K562 (cell line): ENCODE data around the gene PPP1R14D. TPM values are rescaled to one million over a fixed set of nuclear protein-coding genes. Genes with fewer than 3 reads are reported as not detected.

Source experiments
- HDAC6 ChIP-seq: IDR thresholded peaks from 2 replicates; pipeline ENCODE4 v1.6.1; 2012; ENCODE audit warnings: low read depth, mild to moderate bottlenecking, control low read depth, inconsistent platforms, low read length, moderate library complexity
- NFIX ChIP-seq: fragments of 250-450 bp; sonication (Bioruptor Pico); IDR thresholded peaks from 2 replicates; pipeline ENCODE4 v1.4.0; 2020; ENCODE audit warnings: low read depth, mild to moderate bottlenecking, moderate library complexity
- POLR2A ChIP-seq: fragments of 450-650 bp; conservative IDR thresholded peaks from 2 replicates; pipeline ENCODE4 v1.6.1; 2016
- polyA plus RNA-seq, 8 experiments: library from polyadenylated mRNA; depleted of rRNA in 4 of 8; stranded (reverse) in 5 of 8; unstranded in 3 of 8; fragments of >200 nt; fragmentation: Nextera tagmentation in 2 of 8; fragmentation: Illumina TruSeq in 1 of 8; extraction: Ambion mirVana in 2 of 8; extraction: Trizol in 1 of 8; gene quantifications; 2 replicates each; pipeline versions ENCODE4 v1.2.1 to v1.2.3, GENCODE V29; 2011 to 2014; ENCODE audit warnings: inconsistent platforms in 1 of 8, missing spikeins in 1 of 8
- total RNA-seq, 7 experiments: library from RNA; depleted of rRNA in 6 of 7; stranded (reverse); fragments of >200 nt in 6 of 7; fragmentation: Illumina TruSeq in 2 of 7; extraction: Trizol in 2 of 7; gene quantifications; 2 replicates each; pipeline versions ENCODE4 v1.2.1 to v1.2.3, GENCODE V29; 2011 to 2021; ENCODE audit warnings: low replicate concordance in 1 of 7
- TF ChIP-seq, protein P1 (sequence below): IDR thresholded peaks from 2 replicates; pipeline ENCODE4 v1.6.1; 2011; ENCODE audit not compliant: insufficient read length; ENCODE audit errors: extremely low read depth
- TF ChIP-seq, protein P2 (sequence below): IDR thresholded peaks from 2 replicates; pipeline ENCODE4 v1.6.1; 2011; ENCODE audit warnings: borderline replicate concordance, low read depth, mild to moderate bottlenecking, moderate library complexity, low read length; ENCODE audit not compliant: insufficient read depth, poor library complexity, severe bottlenecking
- TF ChIP-seq, protein P3 (sequence below), 3 experiments: IDR thresholded peaks in 2 of 3; conservative IDR thresholded peaks in 1 of 3; 2 replicates each; pipeline ENCODE4 v1.5.1; 2011 to 2012; ENCODE audit warnings: low read length in 3 of 3, mild to moderate bottlenecking in 3 of 3, control low read depth in 2 of 3, improper control_type of control experiment in 1 of 3, inconsistent platforms in 1 of 3, low read depth in 1 of 3, mixed read lengths in 1 of 3, moderate library complexity in 1 of 3; ENCODE audit not compliant: insufficient read depth in 2 of 3
- TF ChIP-seq, protein P4 (sequence below): sonication (generic); formaldehyde crosslinking; IDR thresholded peaks from 2 replicates; pipeline ENCODE4 v1.4.0; 2020; ENCODE audit warnings: mild to moderate bottlenecking, missing genetic modification reagents
- TF ChIP-seq, protein P5 (sequence below): fragments of 250-450 bp; sonication (Bioruptor Pico); IDR thresholded peaks from 2 replicates; pipeline ENCODE4 v1.8.0; 2022; ENCODE audit warnings: moderate library complexity, mild to moderate bottlenecking, inconsistent platforms
- TF ChIP-seq, protein P6 (sequence below): fragments of 450-650 bp; conservative IDR thresholded peaks from 2 replicates; pipeline ENCODE4 v1.6.1; 2016; ENCODE audit warnings: missing genetic modification characterization, low read depth, mild to moderate bottlenecking, missing compliant biosample characterization, moderate library complexity
- TF ChIP-seq, protein P7 (sequence below): fragments of 450-650 bp; formaldehyde crosslinking; IDR thresholded peaks from 2 replicates; pipeline ENCODE4 v1.4.0; 2022; ENCODE audit warnings: missing genetic modification characterization
- TF ChIP-seq, protein P8 (sequence below): fragments of 250-450 bp; sonication (Bioruptor Pico); IDR thresholded peaks from 2 replicates; pipeline ENCODE4 v1.4.0; 2020; ENCODE audit warnings: mild to moderate bottlenecking, moderate library complexity

The PPP1R14D gene
- total and polyA plus RNA-seq, 9 of the 15 experiments (the other 6 are each of a cell fraction or from before 2014, with no cell fraction given): 0.11 to 0.18 TPM; not detected in 7

DNA sequence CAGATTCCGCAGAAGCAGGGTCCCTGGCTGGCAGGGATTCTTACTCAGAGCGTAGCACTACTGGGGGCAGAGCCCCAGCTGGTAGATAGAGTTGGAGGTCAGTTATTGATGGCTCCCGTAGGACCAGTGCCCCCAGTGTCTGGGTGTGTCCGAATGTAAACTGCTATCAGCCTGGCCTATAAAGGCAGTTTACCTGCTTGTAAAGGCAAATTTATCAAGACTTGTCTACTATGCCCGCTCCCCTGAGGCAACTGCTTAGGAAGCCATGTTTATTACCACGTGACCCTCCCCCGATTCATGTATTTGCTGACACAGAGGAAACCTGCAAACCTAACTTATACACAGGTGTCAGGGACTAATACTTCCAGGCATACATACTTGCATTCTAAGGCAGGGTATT, 607 bp upstream of the PPP1R14D start (continued):
- TF ChIP-seq, protein P1, sequence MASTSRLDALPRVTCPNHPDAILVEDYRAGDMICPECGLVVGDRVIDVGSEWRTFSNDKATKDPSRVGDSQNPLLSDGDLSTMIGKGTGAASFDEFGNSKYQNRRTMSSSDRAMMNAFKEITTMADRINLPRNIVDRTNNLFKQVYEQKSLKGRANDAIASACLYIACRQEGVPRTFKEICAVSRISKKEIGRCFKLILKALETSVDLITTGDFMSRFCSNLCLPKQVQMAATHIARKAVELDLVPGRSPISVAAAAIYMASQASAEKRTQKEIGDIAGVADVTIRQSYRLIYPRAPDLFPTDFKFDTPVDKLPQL: no peak
- TF ChIP-seq, protein P2, sequence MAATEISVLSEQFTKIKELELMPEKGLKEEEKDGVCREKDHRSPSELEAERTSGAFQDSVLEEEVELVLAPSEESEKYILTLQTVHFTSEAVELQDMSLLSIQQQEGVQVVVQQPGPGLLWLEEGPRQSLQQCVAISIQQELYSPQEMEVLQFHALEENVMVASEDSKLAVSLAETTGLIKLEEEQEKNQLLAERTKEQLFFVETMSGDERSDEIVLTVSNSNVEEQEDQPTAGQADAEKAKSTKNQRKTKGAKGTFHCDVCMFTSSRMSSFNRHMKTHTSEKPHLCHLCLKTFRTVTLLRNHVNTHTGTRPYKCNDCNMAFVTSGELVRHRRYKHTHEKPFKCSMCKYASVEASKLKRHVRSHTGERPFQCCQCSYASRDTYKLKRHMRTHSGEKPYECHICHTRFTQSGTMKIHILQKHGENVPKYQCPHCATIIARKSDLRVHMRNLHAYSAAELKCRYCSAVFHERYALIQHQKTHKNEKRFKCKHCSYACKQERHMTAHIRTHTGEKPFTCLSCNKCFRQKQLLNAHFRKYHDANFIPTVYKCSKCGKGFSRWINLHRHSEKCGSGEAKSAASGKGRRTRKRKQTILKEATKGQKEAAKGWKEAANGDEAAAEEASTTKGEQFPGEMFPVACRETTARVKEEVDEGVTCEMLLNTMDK: no peak
- no peak for TF ChIP-seq NFIX (CRISPR knock-in tag)
- TF ChIP-seq, protein P3, sequence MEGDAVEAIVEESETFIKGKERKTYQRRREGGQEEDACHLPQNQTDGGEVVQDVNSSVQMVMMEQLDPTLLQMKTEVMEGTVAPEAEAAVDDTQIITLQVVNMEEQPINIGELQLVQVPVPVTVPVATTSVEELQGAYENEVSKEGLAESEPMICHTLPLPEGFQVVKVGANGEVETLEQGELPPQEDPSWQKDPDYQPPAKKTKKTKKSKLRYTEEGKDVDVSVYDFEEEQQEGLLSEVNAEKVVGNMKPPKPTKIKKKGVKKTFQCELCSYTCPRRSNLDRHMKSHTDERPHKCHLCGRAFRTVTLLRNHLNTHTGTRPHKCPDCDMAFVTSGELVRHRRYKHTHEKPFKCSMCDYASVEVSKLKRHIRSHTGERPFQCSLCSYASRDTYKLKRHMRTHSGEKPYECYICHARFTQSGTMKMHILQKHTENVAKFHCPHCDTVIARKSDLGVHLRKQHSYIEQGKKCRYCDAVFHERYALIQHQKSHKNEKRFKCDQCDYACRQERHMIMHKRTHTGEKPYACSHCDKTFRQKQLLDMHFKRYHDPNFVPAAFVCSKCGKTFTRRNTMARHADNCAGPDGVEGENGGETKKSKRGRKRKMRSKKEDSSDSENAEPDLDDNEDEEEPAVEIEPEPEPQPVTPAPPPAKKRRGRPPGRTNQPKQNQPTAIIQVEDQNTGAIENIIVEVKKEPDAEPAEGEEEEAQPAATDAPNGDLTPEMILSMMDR (IDR thresholded peaks at IDR 0.05 in 2 of 3, conservative IDR thresholded peaks at IDR 0.05 in 1 of 3; ENCODE audit: insufficient read depth in 2 of 3, low read depth in 1 of 3, low read length in 3 of 3): no peak
- no peak for TF ChIP-seq HDAC6
- no peak for TF ChIP-seq POLR2A
- TF ChIP-seq, protein P4, sequence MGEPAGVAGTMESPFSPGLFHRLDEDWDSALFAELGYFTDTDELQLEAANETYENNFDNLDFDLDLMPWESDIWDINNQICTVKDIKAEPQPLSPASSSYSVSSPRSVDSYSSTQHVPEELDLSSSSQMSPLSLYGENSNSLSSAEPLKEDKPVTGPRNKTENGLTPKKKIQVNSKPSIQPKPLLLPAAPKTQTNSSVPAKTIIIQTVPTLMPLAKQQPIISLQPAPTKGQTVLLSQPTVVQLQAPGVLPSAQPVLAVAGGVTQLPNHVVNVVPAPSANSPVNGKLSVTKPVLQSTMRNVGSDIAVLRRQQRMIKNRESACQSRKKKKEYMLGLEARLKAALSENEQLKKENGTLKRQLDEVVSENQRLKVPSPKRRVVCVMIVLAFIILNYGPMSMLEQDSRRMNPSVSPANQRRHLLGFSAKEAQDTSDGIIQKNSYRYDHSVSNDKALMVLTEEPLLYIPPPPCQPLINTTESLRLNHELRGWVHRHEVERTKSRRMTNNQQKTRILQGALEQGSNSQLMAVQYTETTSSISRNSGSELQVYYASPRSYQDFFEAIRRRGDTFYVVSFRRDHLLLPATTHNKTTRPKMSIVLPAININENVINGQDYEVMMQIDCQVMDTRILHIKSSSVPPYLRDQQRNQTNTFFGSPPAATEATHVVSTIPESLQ (CRISPR knock-in tag): no peak
- TF ChIP-seq, protein P5, sequence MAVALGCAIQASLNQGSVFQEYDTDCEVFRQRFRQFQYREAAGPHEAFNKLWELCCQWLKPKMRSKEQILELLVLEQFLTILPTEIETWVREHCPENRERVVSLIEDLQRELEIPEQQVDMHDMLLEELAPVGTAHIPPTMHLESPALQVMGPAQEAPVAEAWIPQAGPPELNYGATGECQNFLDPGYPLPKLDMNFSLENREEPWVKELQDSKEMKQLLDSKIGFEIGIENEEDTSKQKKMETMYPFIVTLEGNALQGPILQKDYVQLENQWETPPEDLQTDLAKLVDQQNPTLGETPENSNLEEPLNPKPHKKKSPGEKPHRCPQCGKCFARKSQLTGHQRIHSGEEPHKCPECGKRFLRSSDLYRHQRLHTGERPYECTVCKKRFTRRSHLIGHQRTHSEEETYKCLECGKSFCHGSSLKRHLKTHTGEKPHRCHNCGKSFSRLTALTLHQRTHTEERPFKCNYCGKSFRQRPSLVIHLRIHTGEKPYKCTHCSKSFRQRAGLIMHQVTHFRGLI (CRISPR knock-in tag): no peak
- TF ChIP-seq, protein P6, sequence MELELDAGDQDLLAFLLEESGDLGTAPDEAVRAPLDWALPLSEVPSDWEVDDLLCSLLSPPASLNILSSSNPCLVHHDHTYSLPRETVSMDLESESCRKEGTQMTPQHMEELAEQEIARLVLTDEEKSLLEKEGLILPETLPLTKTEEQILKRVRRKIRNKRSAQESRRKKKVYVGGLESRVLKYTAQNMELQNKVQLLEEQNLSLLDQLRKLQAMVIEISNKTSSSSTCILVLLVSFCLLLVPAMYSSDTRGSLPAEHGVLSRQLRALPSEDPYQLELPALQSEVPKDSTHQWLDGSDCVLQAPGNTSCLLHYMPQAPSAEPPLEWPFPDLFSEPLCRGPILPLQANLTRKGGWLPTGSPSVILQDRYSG: no peak
- TF ChIP-seq, protein P7, sequence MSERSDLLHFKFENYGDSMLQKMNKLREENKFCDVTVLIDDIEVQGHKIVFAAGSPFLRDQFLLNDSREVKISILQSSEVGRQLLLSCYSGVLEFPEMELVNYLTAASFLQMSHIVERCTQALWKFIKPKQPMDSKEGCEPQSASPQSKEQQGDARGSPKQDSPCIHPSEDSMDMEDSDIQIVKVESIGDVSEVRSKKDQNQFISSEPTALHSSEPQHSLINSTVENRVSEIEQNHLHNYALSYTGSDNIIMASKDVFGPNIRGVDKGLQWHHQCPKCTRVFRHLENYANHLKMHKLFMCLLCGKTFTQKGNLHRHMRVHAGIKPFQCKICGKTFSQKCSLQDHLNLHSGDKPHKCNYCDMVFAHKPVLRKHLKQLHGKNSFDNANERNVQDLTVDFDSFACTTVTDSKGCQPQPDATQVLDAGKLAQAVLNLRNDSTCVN (CRISPR knock-in tag): no peak
- TF ChIP-seq, protein P8, sequence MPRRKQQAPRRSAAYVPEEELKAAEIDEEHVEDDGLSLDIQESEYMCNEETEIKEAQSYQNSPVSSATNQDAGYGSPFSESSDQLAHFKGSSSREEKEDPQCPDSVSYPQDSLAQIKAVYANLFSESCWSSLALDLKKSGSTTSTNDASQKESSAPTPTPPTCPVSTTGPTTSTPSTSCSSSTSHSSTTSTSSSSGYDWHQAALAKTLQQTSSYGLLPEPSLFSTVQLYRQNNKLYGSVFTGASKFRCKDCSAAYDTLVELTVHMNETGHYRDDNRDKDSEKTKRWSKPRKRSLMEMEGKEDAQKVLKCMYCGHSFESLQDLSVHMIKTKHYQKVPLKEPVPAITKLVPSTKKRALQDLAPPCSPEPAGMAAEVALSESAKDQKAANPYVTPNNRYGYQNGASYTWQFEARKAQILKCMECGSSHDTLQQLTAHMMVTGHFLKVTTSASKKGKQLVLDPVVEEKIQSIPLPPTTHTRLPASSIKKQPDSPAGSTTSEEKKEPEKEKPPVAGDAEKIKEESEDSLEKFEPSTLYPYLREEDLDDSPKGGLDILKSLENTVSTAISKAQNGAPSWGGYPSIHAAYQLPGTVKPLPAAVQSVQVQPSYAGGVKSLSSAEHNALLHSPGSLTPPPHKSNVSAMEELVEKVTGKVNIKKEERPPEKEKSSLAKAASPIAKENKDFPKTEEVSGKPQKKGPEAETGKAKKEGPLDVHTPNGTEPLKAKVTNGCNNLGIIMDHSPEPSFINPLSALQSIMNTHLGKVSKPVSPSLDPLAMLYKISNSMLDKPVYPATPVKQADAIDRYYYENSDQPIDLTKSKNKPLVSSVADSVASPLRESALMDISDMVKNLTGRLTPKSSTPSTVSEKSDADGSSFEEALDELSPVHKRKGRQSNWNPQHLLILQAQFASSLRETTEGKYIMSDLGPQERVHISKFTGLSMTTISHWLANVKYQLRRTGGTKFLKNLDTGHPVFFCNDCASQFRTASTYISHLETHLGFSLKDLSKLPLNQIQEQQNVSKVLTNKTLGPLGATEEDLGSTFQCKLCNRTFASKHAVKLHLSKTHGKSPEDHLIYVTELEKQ: no peak
